HEK293 (cell line): ENCODE measurements around the gene FOXD1.

Source experiments
- CTCF ChIP-seq: fragments of 450-650 bp; formaldehyde crosslinking; IDR thresholded peaks from 2 replicates; pipeline ENCODE4 v1.5.1; 2016; ENCODE audit warnings: missing biosample characterization, missing genetic modification characterization
- ELK4 ChIP-seq: IDR thresholded peaks from 2 replicates; pipeline ENCODE4 v1.6.1; 2011; ENCODE audit warnings: mild to moderate bottlenecking, low read depth, low read length, borderline replicate concordance
- ZBTB11 ChIP-seq: fragments of 450-650 bp; formaldehyde crosslinking; conservative IDR thresholded peaks from 2 replicates; pipeline ENCODE4 v1.5.1; 2016; ENCODE audit warnings: low read depth, missing biosample characterization, missing genetic modification characterization
- ZBTB8A ChIP-seq: fragments of 450-650 bp; formaldehyde crosslinking; IDR thresholded peaks from 2 replicates; pipeline ENCODE4 v1.5.1; 2016; ENCODE audit warnings: missing biosample characterization, missing genetic modification characterization
- ZNF24 ChIP-seq: fragments of 450-650 bp; formaldehyde crosslinking; IDR thresholded peaks from 2 replicates; pipeline ENCODE4 v1.5.1; 2016; ENCODE audit warnings: missing biosample characterization, missing genetic modification characterization
- ZNF354C ChIP-seq: fragments of 450-650 bp; formaldehyde crosslinking; IDR thresholded peaks from 2 replicates; pipeline ENCODE4 v1.5.1; 2016; ENCODE audit warnings: missing biosample characterization, missing genetic modification characterization, low read depth, borderline replicate concordance
- ZNF785 ChIP-seq: fragments of 450-650 bp; formaldehyde crosslinking; IDR thresholded peaks from 2 replicates; pipeline ENCODE4 v1.5.1; 2016; ENCODE audit warnings: missing biosample characterization, missing genetic modification characterization

GRCh38 chr5:73415617-73416016 is 33.0 kb downstream of the FOXD1 start:
- TF ChIP-seq ZNF785 (tag by site-specific recombination) (no peak), ZNF24 (tag by site-specific recombination) (no peak), ELK4 (no peak), ZBTB8A (tag by site-specific recombination) (no peak), ZNF354C (no peak), CTCF (no peak), ZBTB11 (no peak)
